Osteoblast (primary cell): ENCODE results near the gene ABCD1. TPM values are rescaled to one million over a fixed set of nuclear protein-coding genes. Genes with fewer than 3 reads are reported as not detected.

Source experiments
- DNase-seq: peaks from one replicate; pipeline ENCODE4 v3.0.0; 2011; ENCODE audit warnings: low spot score, mixed read lengths; ENCODE audit not compliant: insufficient read length; ENCODE audit errors: missing footprints
- H2AFZ ChIP-seq: 2 replicates; pipeline ENCODE4 v1.6.0; 2011; ENCODE audit warnings: mild to moderate bottlenecking, low read length
- H3K27ac ChIP-seq: 2 replicates; pipeline ENCODE4 v1.5.1; 2011; ENCODE audit warnings: mild to moderate bottlenecking, low read depth, low read length, moderate library complexity
- H3K27me3 ChIP-seq: 2 replicates; pipeline ENCODE4 v1.6.0; 2012; ENCODE audit warnings: mild to moderate bottlenecking, control low read depth, inconsistent platforms, low read length, moderate library complexity; ENCODE audit not compliant: insufficient read depth
- H3K36me3 ChIP-seq: 2 replicates; pipeline ENCODE4 v1.5.1; 2011; ENCODE audit warnings: mild to moderate bottlenecking, low read length, control low read depth, moderate library complexity; ENCODE audit not compliant: insufficient read depth
- H3K4me1 ChIP-seq: 2 replicates; pipeline ENCODE4 v1.5.1; 2011; ENCODE audit warnings: mild to moderate bottlenecking, low read length, control low read depth, moderate library complexity; ENCODE audit not compliant: insufficient read depth
- H3K4me2 ChIP-seq: 2 replicates; pipeline ENCODE4 v1.6.0; 2011; ENCODE audit warnings: mild to moderate bottlenecking, low read length; ENCODE audit not compliant: insufficient read depth
- H3K4me3 ChIP-seq: fragments of 200-600 bp; sonication (generic); 3 replicates; pipeline ENCODE4 v1.5.1; 2012; ENCODE audit warnings: mild to moderate bottlenecking, low read length, inconsistent platforms; ENCODE audit not compliant: insufficient read depth
- H3K79me2 ChIP-seq: 2 replicates; pipeline ENCODE4 v1.6.0; 2012; ENCODE audit warnings: mild to moderate bottlenecking, low read length, control low read depth, inconsistent platforms; ENCODE audit not compliant: insufficient read depth
- H3K9me3 ChIP-seq: 2 replicates; pipeline ENCODE4 v1.5.1; 2011; ENCODE audit warnings: low read depth, low read length, control low read depth
- H4K20me1 ChIP-seq: 2 replicates; pipeline ENCODE4 v1.6.0; 2012; ENCODE audit warnings: mild to moderate bottlenecking, low read length, control low read depth; ENCODE audit not compliant: insufficient read depth
- total RNA-seq: library from RNA; depleted of rRNA; stranded (reverse); fragments of >200 nt; gene quantifications from 2 replicates; pipeline ENCODE4 v1.2.3, GENCODE V29; 2012
- TF ChIP-seq, protein P1 (sequence below): IDR thresholded peaks from 2 replicates; pipeline ENCODE4 v1.5.1; 2011; ENCODE audit warnings: mild to moderate bottlenecking, low read depth, low read length, moderate library complexity; ENCODE audit errors: extremely low read depth

ABCD1 gene
- total RNA-seq, 1 donor, result 16.3 TPM

DNA sequence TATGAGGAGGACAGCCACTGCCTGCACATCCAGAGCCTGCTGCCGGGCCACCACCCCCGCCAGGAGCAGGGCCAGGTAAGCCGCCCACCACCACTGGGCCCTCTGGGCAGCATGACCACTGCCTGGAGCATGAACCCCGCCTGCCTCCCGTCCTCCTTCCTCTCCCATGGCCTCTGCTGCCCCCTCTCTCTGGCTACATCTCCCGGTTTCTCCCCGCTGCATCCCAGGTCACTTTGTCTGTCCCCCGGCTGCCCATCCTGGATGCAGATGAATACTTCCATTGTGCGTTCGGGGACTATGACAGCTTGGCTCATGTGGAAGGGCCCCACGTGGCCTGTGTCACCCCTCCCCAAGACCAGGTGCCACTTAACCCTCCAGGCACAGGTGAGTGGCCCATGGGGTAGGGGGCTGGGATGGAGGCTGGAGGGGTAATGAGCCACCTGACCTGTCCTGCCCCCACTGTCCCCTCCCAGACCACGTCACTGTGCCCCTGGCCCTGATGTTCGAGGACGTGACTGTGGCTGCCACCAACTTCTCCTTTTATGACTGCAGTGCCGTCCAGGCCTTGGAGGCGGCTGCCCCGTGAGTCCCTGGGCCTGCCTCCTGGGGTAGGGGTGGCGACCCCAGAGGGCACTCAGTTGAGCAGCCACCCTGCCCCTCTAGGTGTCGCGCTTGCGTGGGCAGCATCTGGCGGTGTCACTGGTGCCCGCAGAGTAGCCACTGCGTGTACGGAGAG, 45.4 kb downstream of the ABCD1 start:
- H3K36me3 ChIP-seq, result no peaks in the 10 kb centered on the region
- H4K20me1 ChIP-seq, result peaks cover 5% of the 10 kb centered on the region
- no peak overlapping the region for H3K4me3 ChIP-seq
- no peak overlapping the region for H3K4me2 ChIP-seq
- DNase-seq, result peak; percentile 89
- TF ChIP-seq, protein P1, sequence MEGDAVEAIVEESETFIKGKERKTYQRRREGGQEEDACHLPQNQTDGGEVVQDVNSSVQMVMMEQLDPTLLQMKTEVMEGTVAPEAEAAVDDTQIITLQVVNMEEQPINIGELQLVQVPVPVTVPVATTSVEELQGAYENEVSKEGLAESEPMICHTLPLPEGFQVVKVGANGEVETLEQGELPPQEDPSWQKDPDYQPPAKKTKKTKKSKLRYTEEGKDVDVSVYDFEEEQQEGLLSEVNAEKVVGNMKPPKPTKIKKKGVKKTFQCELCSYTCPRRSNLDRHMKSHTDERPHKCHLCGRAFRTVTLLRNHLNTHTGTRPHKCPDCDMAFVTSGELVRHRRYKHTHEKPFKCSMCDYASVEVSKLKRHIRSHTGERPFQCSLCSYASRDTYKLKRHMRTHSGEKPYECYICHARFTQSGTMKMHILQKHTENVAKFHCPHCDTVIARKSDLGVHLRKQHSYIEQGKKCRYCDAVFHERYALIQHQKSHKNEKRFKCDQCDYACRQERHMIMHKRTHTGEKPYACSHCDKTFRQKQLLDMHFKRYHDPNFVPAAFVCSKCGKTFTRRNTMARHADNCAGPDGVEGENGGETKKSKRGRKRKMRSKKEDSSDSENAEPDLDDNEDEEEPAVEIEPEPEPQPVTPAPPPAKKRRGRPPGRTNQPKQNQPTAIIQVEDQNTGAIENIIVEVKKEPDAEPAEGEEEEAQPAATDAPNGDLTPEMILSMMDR, result no peak
- H3K27ac ChIP-seq, result no peak overlapping the region
- no peaks in the 10 kb centered on the region for H3K27me3 ChIP-seq
- no peaks in the 10 kb centered on the region for H3K9me3 ChIP-seq
- H3K4me1 ChIP-seq, result peaks cover 5% of the 10 kb centered on the region
- peaks cover under 1% of the 10 kb centered on the region for H3K79me2 ChIP-seq
- H2AFZ ChIP-seq, result no peak overlapping the region

DNA sequence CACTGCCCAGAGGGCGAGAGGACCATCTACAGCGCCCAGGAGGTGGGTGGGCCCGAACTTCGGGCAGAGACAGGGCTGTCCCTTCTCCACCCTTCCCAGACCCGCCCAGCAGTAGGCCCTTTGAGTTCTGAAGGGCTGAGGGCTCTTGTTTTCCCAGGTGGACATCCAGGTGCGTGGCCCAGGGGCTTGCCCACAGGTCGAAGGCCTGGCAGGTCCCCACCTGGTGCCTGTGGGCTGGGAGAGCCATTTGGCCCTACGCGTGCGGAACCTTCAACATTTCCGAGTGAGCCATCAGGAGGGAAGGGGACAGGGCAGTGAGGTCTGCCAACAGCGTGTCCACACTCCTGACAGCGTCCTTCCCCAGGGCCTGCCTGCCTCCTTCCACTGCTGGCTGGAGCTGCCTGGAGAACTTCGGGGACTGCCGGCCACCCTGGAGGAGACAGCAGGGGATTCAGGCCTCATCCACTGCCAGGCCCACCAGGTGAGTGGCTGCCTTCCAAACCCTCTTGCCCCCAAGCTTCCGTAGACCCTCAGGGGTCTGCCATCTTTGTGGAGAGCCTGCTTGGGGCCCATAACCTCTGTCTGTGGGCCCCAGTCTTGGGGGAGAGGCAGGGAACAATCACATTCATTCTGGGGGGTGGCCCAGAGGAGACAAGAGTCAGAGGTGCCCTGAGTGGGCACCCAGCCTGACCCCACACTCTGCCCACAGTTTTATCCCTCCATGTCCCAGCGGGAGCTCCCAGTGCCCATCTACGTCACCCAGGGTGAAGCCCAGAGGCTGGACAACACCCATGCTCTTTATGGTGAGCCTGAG, 46.2 kb downstream of the ABCD1 start:
- peak; percentile 91 for DNase-seq
- TF ChIP-seq, protein P1, result no peak
- H4K20me1 ChIP-seq, result peaks cover 5% of the 10 kb centered on the region
- H3K36me3 ChIP-seq, result no peaks in the 10 kb centered on the region
- H3K4me2 ChIP-seq, result no peak overlapping the region
- no peak overlapping the region for H2AFZ ChIP-seq
- no peak overlapping the region for H3K27ac ChIP-seq
- H3K79me2 ChIP-seq, result no peaks in the 10 kb centered on the region
- no peaks in the 10 kb centered on the region for H3K9me3 ChIP-seq
- H3K4me3 ChIP-seq, result no peak overlapping the region
- peaks cover 5% of the 10 kb centered on the region for H3K4me1 ChIP-seq
- no peaks in the 10 kb centered on the region for H3K27me3 ChIP-seq

DNA sequence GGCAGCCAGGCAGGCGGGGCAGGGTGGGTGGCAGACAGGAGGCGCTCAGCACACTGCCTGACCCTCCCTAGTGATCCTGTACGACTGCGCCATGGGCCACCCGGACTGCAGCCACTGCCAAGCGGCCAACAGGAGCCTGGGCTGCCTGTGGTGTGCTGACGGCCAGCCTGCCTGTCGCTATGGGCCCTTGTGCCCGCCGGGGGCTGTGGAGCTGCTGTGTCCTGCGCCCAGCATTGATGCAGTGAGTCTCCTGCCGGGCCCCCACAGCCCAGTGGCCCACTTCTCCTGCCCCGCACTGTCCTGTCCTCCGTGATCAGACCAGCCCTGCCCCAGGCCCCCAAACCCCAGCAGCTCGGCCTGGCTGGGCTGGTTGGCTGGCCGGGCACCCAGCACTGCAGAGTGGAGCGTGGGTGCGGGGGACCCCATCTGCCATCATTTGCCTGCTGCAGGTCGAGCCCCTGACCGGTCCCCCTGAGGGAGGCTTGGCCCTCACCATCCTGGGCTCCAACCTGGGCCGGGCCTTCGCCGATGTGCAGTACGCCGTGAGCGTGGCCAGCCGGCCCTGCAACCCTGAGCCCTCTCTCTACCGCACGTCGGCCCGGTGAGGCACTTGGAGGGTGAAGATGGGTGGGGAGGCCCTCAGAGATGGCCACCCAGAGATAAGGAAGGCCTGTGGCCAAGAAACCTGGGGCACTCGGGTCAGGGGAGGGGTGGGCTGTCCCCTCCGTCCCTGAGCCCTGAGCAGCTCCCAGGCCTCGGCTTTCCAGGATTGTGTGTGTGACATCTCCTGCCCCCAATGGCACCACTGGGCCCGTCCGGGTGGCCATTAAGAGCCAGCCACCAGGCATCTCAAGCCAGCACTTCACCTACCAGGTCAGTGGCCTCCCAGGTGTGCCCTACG, 47.0 kb downstream of the ABCD1 start:
- H3K27me3 ChIP-seq, result no peaks in the 10 kb centered on the region
- peak; percentile 75 for DNase-seq
- no peaks in the 10 kb centered on the region for H3K9me3 ChIP-seq
- peaks cover 2% of the 10 kb centered on the region for H3K4me1 ChIP-seq
- peaks cover 2% of the 10 kb centered on the region for H4K20me1 ChIP-seq
- no peak overlapping the region for H3K27ac ChIP-seq
- H3K4me3 ChIP-seq, result no peak overlapping the region
- TF ChIP-seq, protein P1, result no peak
- H2AFZ ChIP-seq, result no peak overlapping the region
- H3K36me3 ChIP-seq, result no peaks in the 10 kb centered on the region
- H3K79me2 ChIP-seq, result no peaks in the 10 kb centered on the region
- H3K4me2 ChIP-seq, result no peak overlapping the region
